GF-D8 (cell line): Measurements from ENCODE around the gene TAS2R1.
"Not testable (repeated sequence)": the region's sequence is repeated elsewhere in the genome, so short reads cannot be mapped to it uniquely, and the experiment has no call there.

ENCODE experiments used
- DNase-seq: peaks from one replicate; lab custom pipeline; 2025; lab: John Stamatoyannopoulos, UW

Gene TAS2R1

DNA sequence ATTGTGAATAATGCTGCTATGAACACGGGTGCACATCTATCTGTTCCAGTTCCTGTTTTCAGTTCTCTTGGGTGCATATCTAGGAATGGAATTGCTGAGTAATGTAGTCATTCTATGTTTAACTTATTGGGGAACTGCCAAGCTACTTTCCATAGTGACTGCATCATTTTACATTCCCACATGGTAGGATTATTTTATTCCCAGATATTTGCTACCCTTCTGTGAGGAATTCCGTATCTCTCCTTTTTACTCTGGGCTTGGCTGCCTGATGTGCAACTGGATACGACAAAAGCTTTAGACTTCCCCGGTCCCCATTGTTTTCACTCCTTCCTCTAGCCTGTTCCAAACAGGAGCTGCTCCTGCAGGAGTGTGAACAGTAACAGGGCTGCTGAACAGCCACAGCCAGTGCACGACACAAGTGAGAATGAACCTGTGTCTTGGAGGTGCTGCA, 7.2 kb downstream of the TAS2R1 start:
- DNase-seq = no peak

DNA sequence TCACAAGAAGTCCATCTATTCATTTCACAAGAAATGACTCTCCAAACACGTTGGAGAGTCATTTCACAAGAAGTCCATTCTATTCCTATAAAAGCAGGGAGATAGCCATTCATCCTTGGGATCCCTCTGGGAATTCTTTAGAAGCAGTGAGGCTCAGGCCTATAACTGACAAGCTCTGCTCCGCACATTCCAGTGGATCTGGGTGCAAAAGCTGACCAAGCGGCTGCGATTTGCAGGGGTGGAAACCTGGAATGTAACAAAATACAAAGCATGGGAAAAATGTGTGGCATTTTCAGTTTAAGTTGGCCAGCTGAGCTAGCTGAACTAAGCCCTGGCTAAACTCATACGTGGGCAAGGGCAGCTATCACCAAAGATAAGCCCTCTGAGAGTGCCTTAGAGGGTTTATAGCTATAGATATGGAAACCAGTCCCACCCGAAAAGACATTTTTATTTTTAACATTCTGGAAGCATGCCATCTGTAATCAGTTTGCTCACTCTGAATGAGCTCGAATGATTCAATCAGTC, 8.7 kb downstream of the TAS2R1 start:
- no peak for DNase-seq

GRCh38 chr5:9619331-9620092, 10.6 kb downstream of the TAS2R1 start:
- no peak for DNase-seq

- DNase-seq = no peak
Measured at GRCh38 chr5:9617739-9618504, 12.2 kb downstream of the TAS2R1 start.

DNA sequence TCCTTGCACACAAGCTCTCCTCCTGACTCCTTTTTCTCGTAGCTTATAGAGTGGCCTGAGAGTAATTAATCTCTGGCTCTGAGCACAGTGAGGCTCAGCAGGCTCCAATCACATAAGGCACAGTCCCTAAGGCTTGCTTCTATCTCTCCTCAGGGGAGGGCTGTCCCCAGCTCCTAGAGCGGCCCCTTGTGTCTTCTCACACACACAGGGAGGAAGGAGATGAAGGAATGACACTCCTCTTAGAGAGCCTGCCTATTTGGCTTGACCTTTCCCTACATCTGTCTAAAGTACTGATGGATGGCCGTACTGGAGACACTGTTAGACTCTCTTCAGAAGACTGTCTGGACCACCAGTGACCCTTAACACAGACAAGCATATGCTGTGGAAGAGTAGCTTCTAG, 12.9 kb downstream of the TAS2R1 start:
- DNase-seq = no peak

GRCh38 chr5:9615331-9615730, 14.8 kb downstream of the TAS2R1 start:
- no peak for DNase-seq

DNA sequence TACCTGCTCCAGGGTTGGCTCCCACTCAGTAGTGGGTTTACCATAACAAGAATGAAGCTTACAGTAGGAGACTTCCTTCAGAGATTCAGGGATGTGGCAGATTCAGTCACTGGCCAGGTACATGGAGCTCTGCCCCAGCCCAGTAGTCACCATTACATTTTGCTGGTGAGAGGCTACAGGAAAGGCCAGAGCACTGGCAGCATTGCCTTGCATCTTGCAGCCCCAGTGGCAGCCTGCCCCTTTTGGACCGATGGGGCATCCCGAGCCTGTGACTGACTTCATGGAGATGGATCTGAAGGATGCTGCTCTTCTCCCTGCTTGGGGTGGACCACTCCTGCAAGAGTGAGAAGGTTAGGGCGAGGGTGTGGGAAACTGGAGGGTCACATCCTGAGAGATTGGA, 16.8 kb downstream of the TAS2R1 start:
- DNase-seq = no peak

DNA sequence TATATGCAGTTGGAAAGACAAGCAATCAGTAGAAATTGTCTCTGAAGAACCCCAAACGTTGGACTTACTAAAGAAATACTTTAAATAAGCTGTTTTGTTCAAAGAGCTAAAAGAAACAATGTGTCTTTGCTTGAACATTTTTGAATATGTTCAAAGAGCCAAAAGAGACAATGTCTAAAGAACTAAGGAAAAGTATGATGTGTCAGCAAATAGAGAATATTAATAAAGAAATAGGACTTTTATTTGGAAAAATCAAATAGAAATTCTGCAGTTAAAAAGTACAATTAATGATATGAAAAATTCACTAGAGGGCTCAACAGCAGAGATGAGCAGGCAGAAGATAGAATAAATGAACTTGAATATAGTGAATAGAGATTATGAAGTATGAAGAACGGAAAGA, 19.2 kb downstream of the TAS2R1 start:
- DNase-seq = no peak

GRCh38 chr5:9610364-9610763, 19.8 kb downstream of the TAS2R1 start:
- no peak for DNase-seq

GRCh38 chr5:9608093-9608492, 22.1 kb downstream of the TAS2R1 start:
- no peak for DNase-seq

GRCh38 chr5:9605041-9605838, 24.9 kb downstream of the TAS2R1 start:
- DNase-seq = no peak

- DNase-seq = no peak
Measured at GRCh38 chr5:9604416-9604815, 25.7 kb downstream of the TAS2R1 start.

- DNase-seq = no peak
Measured at GRCh38 chr5:9601055-9601739, 29.0 kb downstream of the TAS2R1 start.

GRCh38 chr5:9599391-9599790, 30.8 kb downstream of the TAS2R1 start:
- no peak for DNase-seq

DNA sequence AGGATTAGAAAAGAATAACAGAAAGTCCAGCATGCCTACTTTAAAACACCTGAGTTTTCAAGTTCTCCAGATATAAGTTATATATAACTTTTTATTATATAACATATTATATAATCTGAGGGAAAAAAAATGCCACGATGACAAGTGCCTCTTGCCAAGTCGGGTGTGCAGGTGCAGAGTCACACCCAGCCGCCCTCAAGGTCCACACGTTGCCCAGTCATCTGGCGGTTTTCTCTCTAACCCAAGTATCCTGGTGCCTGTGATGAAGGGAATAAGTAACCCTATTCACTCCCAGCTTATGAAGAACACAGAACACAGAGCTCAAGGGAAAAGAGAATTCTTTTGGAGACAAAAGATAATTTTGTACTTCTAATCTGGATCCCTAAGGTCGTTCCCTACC, 31.8 kb downstream of the TAS2R1 start:
- DNase-seq = not testable (repeated sequence)

DNA sequence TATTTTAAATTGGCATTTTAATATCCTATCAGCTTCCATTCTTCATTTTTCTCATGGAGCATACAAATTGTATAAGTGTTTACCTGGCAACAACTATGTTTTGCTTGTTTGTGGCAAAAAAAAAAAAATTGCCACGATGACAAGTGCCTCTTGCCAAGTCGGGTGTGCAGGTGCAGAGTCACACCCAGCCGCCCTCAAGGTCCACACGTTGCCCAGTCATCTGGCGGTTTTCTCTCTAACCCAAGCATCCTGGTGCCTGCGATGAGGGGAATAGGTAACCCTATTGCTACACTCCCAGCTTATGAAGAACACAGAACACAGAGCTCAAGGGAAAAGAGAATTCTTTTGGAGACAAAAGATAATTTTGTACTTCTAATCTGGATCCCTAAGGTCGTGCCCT, 32.8 kb downstream of the TAS2R1 start:
- not testable (repeated sequence) for DNase-seq

- no peak for DNase-seq
Measured at GRCh38 chr5:9596824-9597223, 33.3 kb downstream of the TAS2R1 start.

DNA sequence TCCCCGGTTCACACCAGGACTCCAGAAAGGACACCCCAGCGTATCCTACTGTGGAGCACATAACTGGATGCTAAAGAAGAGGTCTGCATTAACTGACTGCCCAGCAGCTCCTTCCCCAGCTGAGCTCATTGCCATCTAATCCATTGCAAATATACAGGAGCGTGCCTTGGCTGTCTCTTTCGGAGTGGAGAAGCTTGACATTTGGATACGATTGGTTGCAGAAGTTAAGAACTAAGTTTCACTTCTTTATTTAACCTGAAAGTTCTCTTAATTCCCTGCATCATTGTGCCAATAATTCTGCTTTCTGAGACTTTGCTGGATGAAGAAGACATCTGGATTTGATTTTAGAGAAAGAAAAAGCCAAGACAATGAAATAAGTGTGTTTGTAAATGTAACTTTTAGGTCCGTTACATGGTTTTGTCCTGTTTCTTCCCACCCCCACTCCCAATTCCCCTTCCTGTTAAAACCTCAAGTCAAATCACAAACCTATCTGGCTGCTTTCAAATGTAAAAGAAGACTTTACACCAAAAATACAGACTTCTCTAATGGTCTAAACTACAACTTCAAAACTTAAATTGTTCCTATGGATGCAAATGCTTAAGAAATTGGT, 33.9 kb downstream of the TAS2R1 start:
- DNase-seq = no peak

DNA sequence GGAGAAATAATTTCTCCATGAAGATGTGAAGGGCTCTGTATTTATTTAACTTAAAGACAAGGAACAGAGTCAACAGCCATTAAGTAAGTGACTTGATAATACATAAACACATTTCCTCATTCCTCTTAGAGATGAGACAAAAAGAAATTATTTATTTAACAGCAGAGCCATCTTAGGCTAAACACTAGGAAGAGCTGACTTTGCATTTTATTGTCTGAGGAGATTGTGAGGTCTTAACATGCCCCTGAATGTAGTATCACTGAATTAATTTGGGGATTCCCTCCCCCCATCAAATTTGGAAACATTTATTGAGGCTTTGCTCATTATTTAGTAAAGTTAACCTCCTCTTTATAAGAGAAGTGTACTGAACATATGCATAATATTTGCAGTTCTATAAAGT, 35.2 kb downstream of the TAS2R1 start:
- DNase-seq = no peak

GRCh38 chr5:9589049-9589835, 40.9 kb downstream of the TAS2R1 start:
- no peak for DNase-seq

- no peak for DNase-seq
Measured at GRCh38 chr5:9588254-9588653, 41.9 kb downstream of the TAS2R1 start.
